Neural progenitor cell (in vitro differentiated cells): Measurements from ENCODE around the gene KLF9. TPM values are rescaled to one million over a fixed set of nuclear protein-coding genes. Genes with fewer than 3 reads are reported as not detected.

ENCODE experiments used
- DNase-seq: peaks from one replicate; pipeline ENCODE4 v3.0.0-alpha.2; 2016; ENCODE audit warnings: low spot score
- H2AFZ ChIP-seq: fragments of 200-600 bp; sonication (generic); replicated peaks from 2 replicates; pipeline ENCODE4 v1.6.1; 2016; ENCODE audit warnings: antibody characterized with exemption
- H3F3A ChIP-seq: fragments of 200-600 bp; sonication (generic); 2 replicates; pipeline ENCODE4 v1.6.1; 2016; ENCODE audit warnings: antibody characterized with exemption, low read depth
- H3K27ac ChIP-seq: fragments of 200-600 bp; sonication (generic); 2 replicates; pipeline ENCODE4 v1.5.1; 2016; ENCODE audit warnings: mild to moderate bottlenecking
- H3K27me3 ChIP-seq: fragments of 200-600 bp; sonication (generic); 2 replicates; pipeline ENCODE4 v1.6.1; 2016; ENCODE audit warnings: mild to moderate bottlenecking, moderate library complexity
- H3K36me3 ChIP-seq: fragments of 200-600 bp; sonication (generic); 2 replicates; pipeline ENCODE4 v1.5.1; 2016
- H3K4me1 ChIP-seq: fragments of 200-600 bp; sonication (generic); 2 replicates; pipeline ENCODE4 v1.6.1; 2016; ENCODE audit warnings: mixed run types
- H3K4me2 ChIP-seq: fragments of 200-600 bp; sonication (generic); 2 replicates; pipeline ENCODE4 v1.6.1; 2016
- H3K4me3 ChIP-seq: fragments of 200-600 bp; sonication (generic); 2 replicates; pipeline ENCODE4 v1.5.1; 2016
- H3K79me2 ChIP-seq: fragments of 200-600 bp; sonication (generic); 2 replicates; pipeline ENCODE4 v1.6.1; 2016; ENCODE audit warnings: low read depth
- H3K9ac ChIP-seq: fragments of 200-600 bp; sonication (generic); 2 replicates; pipeline ENCODE4 v1.6.1; 2016
- H3K9me3 ChIP-seq: fragments of 200-600 bp; sonication (generic); 2 replicates; pipeline ENCODE4 v1.5.1; 2016; ENCODE audit warnings: low read depth
- H4K20me1 ChIP-seq: fragments of 200-600 bp; sonication (generic); 2 replicates; pipeline ENCODE4 v1.6.1; 2016; ENCODE audit warnings: low read depth
- H3K27ac Mint-ChIP-seq: 3 replicates; pipeline ENCODE4 v1.8.0; 2021; ENCODE audit warnings: mixed read lengths
- H3K27me3 Mint-ChIP-seq: 2 replicates; pipeline ENCODE4 v1.8.0; 2022; ENCODE audit warnings: low read depth, mild to moderate bottlenecking, inconsistent platforms, moderate library complexity, mixed read lengths; ENCODE audit not compliant: insufficient read depth
- H3K36me3 Mint-ChIP-seq: 3 replicates; pipeline ENCODE4 v1.8.0; 2021; ENCODE audit warnings: mixed read lengths
- H3K4me1 Mint-ChIP-seq: 3 replicates; pipeline ENCODE4 v1.8.0; 2021; ENCODE audit warnings: mixed read lengths
- H3K4me3 Mint-ChIP-seq: 3 replicates; pipeline ENCODE4 v1.8.0; 2021; ENCODE audit warnings: mild to moderate bottlenecking, moderate library complexity, mixed read lengths
- H3K9me3 Mint-ChIP-seq: 3 replicates; pipeline ENCODE4 v1.8.0; 2020; ENCODE audit warnings: mixed read lengths
- EZH2 ChIP-seq: fragments of 200-600 bp; sonication (generic); IDR thresholded peaks from 2 replicates; pipeline ENCODE4 v1.6.1; 2017; ENCODE audit warnings: antibody characterized with exemption, mild to moderate bottlenecking, moderate library complexity
- EZH2phosphoT487 ChIP-seq: fragments of 200-600 bp; sonication (generic); IDR thresholded peaks from 2 replicates; pipeline ENCODE4 v1.6.1; 2017; ENCODE audit warnings: antibody characterized with exemption
- total RNA-seq: library from RNA; depleted of rRNA; stranded (reverse); fragments of >200 nt; gene quantifications from 2 replicates; pipeline ENCODE4 v1.2.3, GENCODE V29; 2015; ENCODE audit warnings: low replicate concordance
- TF ChIP-seq, protein P1 (sequence below): fragments of 200-600 bp; sonication (generic); IDR thresholded peaks from 2 replicates; pipeline ENCODE4 v1.5.1; 2017; ENCODE audit warnings: antibody characterized with exemption, mild to moderate bottlenecking

The KLF9 gene
- total RNA-seq, 1 donor from 2014 or later: 0.41 TPM

DNA sequence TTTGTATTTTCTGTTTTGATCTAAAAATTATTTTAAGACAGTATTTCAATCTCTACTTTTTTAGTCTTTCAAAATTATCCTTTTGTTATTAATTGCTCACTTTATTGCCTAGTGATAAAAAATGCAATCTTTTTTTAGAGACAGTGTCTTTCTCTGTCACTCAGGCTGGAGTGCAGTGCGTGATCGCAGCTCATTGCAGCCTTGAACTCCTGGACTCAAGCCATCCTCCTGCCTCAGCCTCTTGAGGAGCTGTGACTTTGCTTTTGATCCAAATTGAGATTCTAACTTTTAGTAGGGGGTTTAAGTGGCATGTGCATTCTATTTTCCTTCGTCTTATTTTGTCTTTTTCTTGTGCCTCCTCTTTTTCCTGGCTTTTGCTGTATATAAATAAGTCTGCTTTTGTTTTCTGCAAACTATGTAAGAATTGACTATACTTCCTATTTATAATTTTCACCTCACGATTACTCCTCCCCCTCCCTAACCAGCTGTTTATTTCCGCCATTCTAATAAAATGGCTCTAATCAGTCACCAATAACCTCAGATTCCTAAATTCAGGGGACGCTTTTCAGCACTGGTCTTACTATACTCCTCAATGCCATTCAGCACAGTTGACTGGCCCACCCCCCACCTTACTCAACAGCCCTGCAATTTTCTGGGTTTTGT, 32.3 kb downstream of the KLF9 start:
- TF ChIP-seq, protein P1, sequence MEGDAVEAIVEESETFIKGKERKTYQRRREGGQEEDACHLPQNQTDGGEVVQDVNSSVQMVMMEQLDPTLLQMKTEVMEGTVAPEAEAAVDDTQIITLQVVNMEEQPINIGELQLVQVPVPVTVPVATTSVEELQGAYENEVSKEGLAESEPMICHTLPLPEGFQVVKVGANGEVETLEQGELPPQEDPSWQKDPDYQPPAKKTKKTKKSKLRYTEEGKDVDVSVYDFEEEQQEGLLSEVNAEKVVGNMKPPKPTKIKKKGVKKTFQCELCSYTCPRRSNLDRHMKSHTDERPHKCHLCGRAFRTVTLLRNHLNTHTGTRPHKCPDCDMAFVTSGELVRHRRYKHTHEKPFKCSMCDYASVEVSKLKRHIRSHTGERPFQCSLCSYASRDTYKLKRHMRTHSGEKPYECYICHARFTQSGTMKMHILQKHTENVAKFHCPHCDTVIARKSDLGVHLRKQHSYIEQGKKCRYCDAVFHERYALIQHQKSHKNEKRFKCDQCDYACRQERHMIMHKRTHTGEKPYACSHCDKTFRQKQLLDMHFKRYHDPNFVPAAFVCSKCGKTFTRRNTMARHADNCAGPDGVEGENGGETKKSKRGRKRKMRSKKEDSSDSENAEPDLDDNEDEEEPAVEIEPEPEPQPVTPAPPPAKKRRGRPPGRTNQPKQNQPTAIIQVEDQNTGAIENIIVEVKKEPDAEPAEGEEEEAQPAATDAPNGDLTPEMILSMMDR: no peak
- TF ChIP-seq EZH2 (no peak), EZH2phosphoT487 (no peak)
- Mint-ChIP-seq H3K4me3 (no peak overlapping the region), H3K27me3 (peaks cover under 1% of the 10 kb centered on the region), H3K9me3 (no peaks in the 10 kb centered on the region), H3K27ac (no peak overlapping the region), H3K4me1 (peaks cover 2% of the 10 kb centered on the region), H3K36me3 (no peaks in the 10 kb centered on the region)
- H3K9me3 ChIP-seq: no peaks in the 10 kb centered on the region
- H3K4me2 ChIP-seq: no peak overlapping the region
- no peaks in the 10 kb centered on the region for H4K20me1 ChIP-seq
- H3K27me3 ChIP-seq: no peaks in the 10 kb centered on the region
- H3K36me3 ChIP-seq: no peaks in the 10 kb centered on the region
- H2AFZ ChIP-seq: no peak overlapping the region
- no peak overlapping the region for H3K9ac ChIP-seq
- H3K4me1 ChIP-seq: no peaks in the 10 kb centered on the region
- no peaks in the 10 kb centered on the region for H3K79me2 ChIP-seq
- H3K27ac ChIP-seq: no peak overlapping the region
- no peaks in the 10 kb centered on the region for H3F3A ChIP-seq
- no peak for DNase-seq
- H3K4me3 ChIP-seq: no peak overlapping the region

GRCh38 chr9:70374962-70375618, 39.4 kb downstream of the KLF9 start:
- no peak overlapping the region for H3K4me3 ChIP-seq
- H4K20me1 ChIP-seq: no peaks in the 10 kb centered on the region
- TF ChIP-seq EZH2 (no peak), EZH2phosphoT487 (no peak)
- TF ChIP-seq, protein P1: no peak
- no peaks in the 10 kb centered on the region for H3K9me3 ChIP-seq
- H3K9ac ChIP-seq: no peak overlapping the region
- peaks cover 4% of the 10 kb centered on the region for H3K4me1 ChIP-seq
- no peaks in the 10 kb centered on the region for H3K36me3 ChIP-seq
- no peak overlapping the region for H3K4me2 ChIP-seq
- no peaks in the 10 kb centered on the region for H3K36me3 Mint-ChIP-seq
- no peaks in the 10 kb centered on the region for H3F3A ChIP-seq
- no peak for DNase-seq
- no peaks in the 10 kb centered on the region for H3K27me3 ChIP-seq
- no peaks in the 10 kb centered on the region for H3K79me2 ChIP-seq
- peak overlapping the region; percentile 87 for H2AFZ ChIP-seq
- no peak overlapping the region for H3K27ac Mint-ChIP-seq
- H3K27me3 Mint-ChIP-seq: peaks cover 4% of the 10 kb centered on the region
- H3K27ac ChIP-seq: no peak overlapping the region
- H3K4me1 Mint-ChIP-seq: no peaks in the 10 kb centered on the region
- no peaks in the 10 kb centered on the region for H3K9me3 Mint-ChIP-seq
- no peak overlapping the region for H3K4me3 Mint-ChIP-seq

GRCh38 chr9:70367305-70367930, 47.0 kb downstream of the KLF9 start:
- Mint-ChIP-seq H3K4me3 (no peak overlapping the region), H3K27ac (no peak overlapping the region)

More at GRCh38 chr9:70367305-70367930, 47.0 kb downstream of the KLF9 start:
- Histone ChIP-seq H2AFZ (no peak overlapping the region), H3K4me2 (no peak overlapping the region), H3K27ac (no peak overlapping the region), H4K20me1 (no peaks in the 10 kb centered on the region), H3K27me3 (no peaks in the 10 kb centered on the region), H3K9me3 (no peaks in the 10 kb centered on the region), H3K4me1 (no peaks in the 10 kb centered on the region), H3K36me3 (no peaks in the 10 kb centered on the region), H3K79me2 (no peaks in the 10 kb centered on the region), H3K9ac (no peak overlapping the region), H3K4me3 (no peak overlapping the region), H3F3A (no peaks in the 10 kb centered on the region)
- Mint-ChIP-seq H3K9me3 (no peaks in the 10 kb centered on the region), H3K36me3 (no peaks in the 10 kb centered on the region), H3K27me3 (no peaks in the 10 kb centered on the region), H3K4me1 (peaks cover 7% of the 10 kb centered on the region)
- no peak for DNase-seq
- no peak for TF ChIP-seq EZH2phosphoT487
- TF ChIP-seq EZH2: no peak
- TF ChIP-seq, protein P1: no peak
